Measurements from ENCODE around the gene RAB28.

GRCh38 chr4:13399257-13399656 lies 84.9 kb downstream of the RAB28 start:
- TF ChIP-seq CTCF (IDR thresholded peaks at IDR 0.05; ENCODE audit: low read depth, low read length) (no peak), MAX (IDR thresholded peaks at IDR 0.05; ENCODE audit: low read depth, low read length) (no peak), POLR2A (IDR thresholded peaks at IDR 0.05; ENCODE audit: extremely low read depth, insufficient read length) (no peak), MYC (IDR thresholded peaks at IDR 0.05; ENCODE audit: low read depth, low read length) (no peak)
